Immature natural killer cell (primary cell): Measurements from ENCODE around the gene TBC1D2B. TPM values are rescaled to one million over a fixed set of nuclear protein-coding genes. Genes with fewer than 3 reads are reported as not detected.
"Not testable (repeated sequence)": the region's sequence is repeated elsewhere in the genome, so short reads cannot be mapped to it uniquely, and the experiment has no call there.

ENCODE experiments used
- DNase-seq, 3 donors: peaks; one replicate each; pipeline ENCODE4 v3.0.0; 2022; ENCODE audit warnings: mixed read lengths in 1 of 3
- H3K27ac Mint-ChIP-seq, 6 donors: one replicate each; pipeline ENCODE4 v1.8.0; 2020; ENCODE audit warnings: mixed read lengths in 6 of 6, mild to moderate bottlenecking in 5 of 6, inconsistent platforms in 4 of 6, moderate library complexity in 3 of 6
- H3K27me3 Mint-ChIP-seq, 3 donors: one replicate each; pipeline ENCODE4 v1.8.0; 2020 to 2021; ENCODE audit warnings: low read depth in 3 of 3, mild to moderate bottlenecking in 3 of 3, mixed read lengths in 3 of 3, moderate library complexity in 3 of 3, inconsistent platforms in 1 of 3
- H3K36me3 Mint-ChIP-seq, 3 donors: one replicate each; pipeline ENCODE4 v1.8.0; 2020; ENCODE audit warnings: mixed read lengths in 3 of 3, inconsistent platforms in 2 of 3, mild to moderate bottlenecking in 2 of 3
- H3K4me1 Mint-ChIP-seq, 2 donors: one replicate each; pipeline ENCODE4 v1.8.0; 2020; ENCODE audit warnings: inconsistent platforms in 2 of 2, mild to moderate bottlenecking in 2 of 2, mixed read lengths in 2 of 2, moderate library complexity in 1 of 2
- H3K4me3 Mint-ChIP-seq, 5 donors: one replicate each; pipeline ENCODE4 v1.8.0; 2020; ENCODE audit warnings: mild to moderate bottlenecking in 5 of 5, mixed read lengths in 5 of 5, inconsistent platforms in 3 of 5, moderate library complexity in 3 of 5
- H3K9me3 Mint-ChIP-seq, 6 donors: one replicate each; pipeline ENCODE4 v1.8.0; 2020; ENCODE audit warnings: mild to moderate bottlenecking in 6 of 6, mixed read lengths in 6 of 6, inconsistent platforms in 4 of 6, moderate library complexity in 3 of 6
- polyA plus RNA-seq, 3 donors: library from polyadenylated mRNA; unstranded; fragments of 300-500 nt; fragmentation: Illumina TruSeq; gene quantifications; one replicate each; pipeline ENCODE4 v1.2.3, GENCODE V29; 2021

TBC1D2B gene
- polyA plus RNA-seq, 3 donors from 2014 or later: 3.5 to 10.2 (median 7.8) TPM

DNA sequence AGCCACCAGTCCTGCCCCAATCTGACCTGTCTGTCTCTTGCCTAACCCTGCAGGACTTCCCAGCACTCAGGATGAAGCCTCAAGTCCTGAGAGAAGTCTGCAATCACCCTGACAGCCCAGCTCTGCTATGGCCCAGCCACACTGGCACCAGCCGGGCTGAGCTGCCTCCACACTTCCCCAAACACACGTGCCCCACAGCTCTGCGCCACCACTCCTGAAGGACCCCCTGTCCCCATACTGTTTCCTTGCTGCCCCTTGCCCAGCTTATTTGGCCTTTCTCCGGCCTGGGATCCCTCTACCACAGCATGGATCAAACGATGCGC is 76.6 kb downstream of the TBC1D2B start:
- DNase-seq: no peak
- peaks cover 4 to 34% (median 21%) of the 10 kb centered on the region in 3 donors for H3K36me3 Mint-ChIP-seq
- no peaks in the 10 kb centered on the region for H3K9me3 Mint-ChIP-seq
- H3K4me3 Mint-ChIP-seq: no peak overlapping the region
- peaks cover 2 to 7% of the 10 kb centered on the region in 2 donors for H3K4me1 Mint-ChIP-seq
- H3K27ac Mint-ChIP-seq: peak overlapping the region in 5 of 6 donors; percentile 8 to 83 (median 49)
- H3K27me3 Mint-ChIP-seq: peaks cover 0 to 3% (median 0%) of the 10 kb centered on the region in 3 donors

GRCh38 chr15:78000091-78000926 is 77.2 kb downstream of the TBC1D2B start:
- Mint-ChIP-seq H3K4me1 (peaks cover 2 to 7% of the 10 kb centered on the region in 2 donors), H3K9me3 (no peaks in the 10 kb centered on the region), H3K36me3 (peaks cover 4 to 34% (median 17%) of the 10 kb centered on the region in 3 donors), H3K27me3 (peaks cover 0 to 3% (median 0%) of the 10 kb centered on the region in 3 donors), H3K27ac (peak overlapping the region in 5 of 6 donors; percentile 8 to 83 (median 55)), H3K4me3 (no peak overlapping the region)
- DNase-seq: peak; percentile 62 to 73 (median 65)

GRCh38 chr15:77999486-77999885 is 78.0 kb downstream of the TBC1D2B start:
- Mint-ChIP-seq H3K27me3 (peaks cover 0 to 3% (median 0%) of the 10 kb centered on the region in 3 donors), H3K9me3 (no peaks in the 10 kb centered on the region), H3K36me3 (peaks cover 4 to 34% (median 14%) of the 10 kb centered on the region in 3 donors), H3K4me3 (no peak overlapping the region), H3K4me1 (peaks cover 2 to 7% of the 10 kb centered on the region in 2 donors), H3K27ac (peak overlapping the region in 1 of 6 donors; percentile 12)
- DNase-seq: no peak

DNA sequence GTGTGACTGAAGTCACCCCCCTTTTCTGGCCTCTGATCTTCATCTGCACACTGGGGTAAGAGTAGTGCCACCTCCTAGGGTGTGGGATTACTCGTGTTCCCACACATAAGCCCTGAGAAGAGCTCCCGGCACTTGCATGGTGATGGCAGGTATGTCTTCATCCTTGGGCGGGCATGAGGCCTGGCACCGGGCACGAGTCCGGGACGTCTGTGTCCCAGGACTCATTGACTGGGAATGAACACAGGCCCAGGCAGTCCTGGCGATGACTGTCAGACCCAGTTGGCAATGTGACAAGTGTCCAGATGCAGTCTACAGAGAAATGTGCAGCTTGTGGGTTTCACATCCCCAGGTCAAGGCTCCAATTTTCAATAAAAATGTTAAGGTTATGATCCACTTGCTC is 78.9 kb downstream of the TBC1D2B start:
- peaks cover 0 to 3% (median 0%) of the 10 kb centered on the region in 3 donors for H3K27me3 Mint-ChIP-seq
- no peak for DNase-seq
- H3K4me3 Mint-ChIP-seq: no peak overlapping the region
- no peaks in the 10 kb centered on the region for H3K9me3 Mint-ChIP-seq
- peaks cover 7 to 9% of the 10 kb centered on the region in 2 donors for H3K4me1 Mint-ChIP-seq
- peaks cover 4 to 34% (median 14%) of the 10 kb centered on the region in 3 donors for H3K36me3 Mint-ChIP-seq
- no peak overlapping the region for H3K27ac Mint-ChIP-seq

DNA sequence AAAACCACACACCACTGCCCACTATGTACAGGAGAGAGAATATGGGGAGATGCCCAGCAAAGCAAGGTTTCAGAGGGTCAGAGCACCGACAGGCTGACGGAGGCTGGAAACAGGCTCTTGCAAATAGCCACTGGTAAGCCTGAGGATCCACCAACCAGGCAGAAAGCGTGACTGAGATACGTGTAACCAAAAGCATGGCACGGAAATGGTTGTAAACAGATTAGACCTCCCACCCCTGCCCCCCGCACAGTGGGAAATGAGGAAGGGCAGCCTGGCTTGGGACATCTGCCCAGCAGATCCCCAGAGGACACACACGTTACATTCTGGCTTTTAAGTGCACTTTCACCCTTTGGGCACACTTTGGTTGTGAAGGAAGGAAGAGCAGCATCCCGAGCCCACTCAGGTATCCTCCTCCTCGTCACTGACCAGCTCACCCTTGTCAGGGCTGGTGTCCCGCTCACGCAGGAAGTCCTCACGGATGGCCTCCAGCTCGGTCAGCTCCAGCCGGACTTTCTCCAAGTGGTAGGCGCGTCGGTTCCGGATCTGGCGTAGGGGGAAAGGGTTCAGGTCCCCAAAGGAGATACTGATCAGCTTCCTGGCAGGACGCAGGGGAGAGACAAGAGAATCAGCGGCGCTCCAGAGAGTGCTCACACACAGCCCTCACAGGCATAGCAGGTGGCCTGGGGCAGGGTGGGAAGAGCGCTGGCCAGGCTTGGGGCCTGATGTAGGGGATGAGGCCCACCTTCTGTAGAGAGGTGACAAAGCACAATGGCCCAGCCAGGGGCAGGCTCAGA is 79.6 kb downstream of the TBC1D2B start:
- H3K4me1 Mint-ChIP-seq: peaks cover 6 to 11% of the 10 kb centered on the region in 2 donors
- H3K27me3 Mint-ChIP-seq, DNase-seq, H3K4me3 Mint-ChIP-seq, H3K9me3 Mint-ChIP-seq, H3K27ac Mint-ChIP-seq: not testable (repeated sequence)
- peaks cover 4 to 29% (median 14%) of the 10 kb centered on the region in 3 donors for H3K36me3 Mint-ChIP-seq

GRCh38 chr15:77997221-77997620 is 80.3 kb downstream of the TBC1D2B start:
- DNase-seq, H3K27me3 Mint-ChIP-seq, H3K27ac Mint-ChIP-seq, H3K4me1 Mint-ChIP-seq, H3K4me3 Mint-ChIP-seq, H3K9me3 Mint-ChIP-seq: not testable (repeated sequence)
- peaks cover 4 to 24% (median 14%) of the 10 kb centered on the region in 3 donors for H3K36me3 Mint-ChIP-seq

GRCh38 chr15:77996713-77997171 is 80.8 kb downstream of the TBC1D2B start:
- peaks cover 2 to 23% (median 12%) of the 10 kb centered on the region in 3 donors for H3K36me3 Mint-ChIP-seq
- DNase-seq, H3K4me3 Mint-ChIP-seq, H3K9me3 Mint-ChIP-seq, H3K27me3 Mint-ChIP-seq, H3K27ac Mint-ChIP-seq, H3K4me1 Mint-ChIP-seq: not testable (repeated sequence)

DNA sequence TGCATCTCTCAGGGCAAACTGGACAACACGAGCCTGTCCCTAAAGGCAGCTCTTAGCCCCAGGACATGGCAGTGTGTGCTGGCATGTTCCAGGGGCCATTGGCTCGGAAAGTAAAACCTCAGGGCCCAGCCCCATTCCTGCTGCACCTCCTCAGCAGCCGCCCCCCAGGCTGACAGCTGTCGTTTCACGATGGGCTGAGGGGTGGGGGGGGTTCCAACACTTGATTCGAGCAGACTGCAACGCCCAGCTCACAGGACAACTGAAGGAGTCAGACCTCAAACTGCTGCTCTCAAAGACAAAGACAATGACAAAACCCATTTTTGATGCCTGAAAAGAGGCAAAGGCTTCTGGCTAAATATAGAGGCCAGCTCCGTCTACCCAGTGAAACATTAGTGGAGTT is 81.3 kb downstream of the TBC1D2B start:
- not testable (repeated sequence) for DNase-seq, H3K27me3 Mint-ChIP-seq, H3K9me3 Mint-ChIP-seq, H3K4me3 Mint-ChIP-seq, H3K27ac Mint-ChIP-seq, H3K4me1 Mint-ChIP-seq
- H3K36me3 Mint-ChIP-seq: peaks cover 0 to 17% (median 7%) of the 10 kb centered on the region in 3 donors

DNA sequence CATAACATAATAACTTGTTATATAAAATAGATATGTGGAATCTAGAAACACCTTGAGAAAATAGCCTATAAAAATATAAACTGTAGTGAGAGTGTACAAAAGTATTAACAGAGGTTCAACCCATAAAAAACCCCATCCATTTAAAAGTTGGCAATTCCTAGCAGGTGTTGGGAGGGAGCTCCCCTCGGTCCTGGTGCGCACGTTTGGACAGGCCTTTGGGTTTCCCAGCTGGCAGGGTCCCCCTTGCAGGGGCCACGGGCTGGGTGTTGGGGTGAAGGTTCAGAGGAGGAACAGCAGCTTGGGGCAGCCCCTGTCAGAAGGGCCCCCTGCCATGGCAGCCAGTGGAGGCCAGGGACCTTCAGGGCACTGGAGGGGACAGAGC is 82.0 kb downstream of the TBC1D2B start:
- not testable (repeated sequence) for H3K27ac Mint-ChIP-seq

GRCh38 chr15:77994893-77995536 is 82.5 kb downstream of the TBC1D2B start:
- H3K4me1 Mint-ChIP-seq: peaks cover 0 to 12% of the 10 kb centered on the region in 2 donors
- H3K36me3 Mint-ChIP-seq, H3K27me3 Mint-ChIP-seq, H3K9me3 Mint-ChIP-seq, H3K4me3 Mint-ChIP-seq, DNase-seq, H3K27ac Mint-ChIP-seq: not testable (repeated sequence)

More for the DNA sequence above, 82.0 kb downstream of the TBC1D2B start:
- not testable (repeated sequence) for H3K27me3 Mint-ChIP-seq, H3K9me3 Mint-ChIP-seq, H3K4me3 Mint-ChIP-seq, DNase-seq
- Mint-ChIP-seq H3K36me3 (peaks cover 0 to 10% (median 3%) of the 10 kb centered on the region in 3 donors), H3K4me1 (peaks cover 0 to 11% of the 10 kb centered on the region in 2 donors)

DNA sequence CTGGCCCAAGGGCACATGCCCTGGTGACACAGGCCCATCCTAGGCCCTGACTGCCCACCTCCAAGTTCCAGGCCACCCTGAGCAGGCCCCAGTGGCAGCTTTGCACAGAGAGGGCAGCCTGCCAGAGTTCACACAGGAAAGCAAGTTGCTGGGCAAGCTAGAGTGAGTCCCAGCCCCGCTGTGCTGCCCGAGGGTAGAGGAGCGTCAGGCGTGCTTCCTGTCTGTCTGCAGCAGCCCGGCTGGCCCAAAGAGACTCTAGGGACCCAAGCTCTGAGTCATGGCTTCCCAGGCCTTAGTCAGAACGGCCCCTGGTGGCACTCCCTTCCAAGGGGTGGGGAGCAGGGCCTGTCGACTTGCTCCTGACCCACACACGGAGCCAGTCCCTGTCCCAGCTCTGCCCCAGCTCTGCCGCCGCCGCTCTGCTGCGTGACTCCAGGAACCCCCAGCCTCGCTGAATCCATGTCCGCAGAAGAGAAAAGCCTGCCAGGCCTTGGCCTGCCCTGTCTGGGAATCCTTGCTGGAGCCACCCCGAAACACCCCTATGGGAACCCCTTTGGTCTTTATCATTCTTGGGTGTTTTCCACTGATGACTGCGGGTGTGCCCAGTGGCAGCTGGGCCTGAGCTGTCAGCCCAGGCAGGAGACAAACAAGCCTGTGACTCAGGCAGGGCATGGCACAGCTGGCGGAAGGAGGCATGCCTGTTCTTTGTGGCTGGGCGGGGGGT is 83.4 kb downstream of the TBC1D2B start:
- H3K4me3 Mint-ChIP-seq, H3K27me3 Mint-ChIP-seq, H3K36me3 Mint-ChIP-seq, DNase-seq, H3K9me3 Mint-ChIP-seq: not testable (repeated sequence)
- peak overlapping the region in 3 of 6 donors; percentile 23 to 58 (median 30) for H3K27ac Mint-ChIP-seq
- H3K4me1 Mint-ChIP-seq: peaks cover 0 to 12% of the 10 kb centered on the region in 2 donors

- peaks cover 0 to 6% (median 0%) of the 10 kb centered on the region in 3 donors for H3K27me3 Mint-ChIP-seq
- DNase-seq: no peak
- H3K9me3 Mint-ChIP-seq: no peaks in the 10 kb centered on the region
- H3K4me1 Mint-ChIP-seq: peaks cover 0 to 12% of the 10 kb centered on the region in 2 donors
- no peak overlapping the region for H3K4me3 Mint-ChIP-seq
- H3K36me3 Mint-ChIP-seq: peaks cover 0 to 7% (median 0%) of the 10 kb centered on the region in 3 donors
- H3K27ac Mint-ChIP-seq: peak overlapping the region in 5 of 6 donors; percentile 30 to 58 (median 49)
Observed at GRCh38 chr15:77993374-77993911, 84.1 kb downstream of the TBC1D2B start.
